H1 (cell line): ENCODE measurements around the gene CTSS. TPM values are rescaled to one million over a fixed set of nuclear protein-coding genes. Genes with fewer than 3 reads are reported as not detected.
"Not testable (repeated sequence)": the region's sequence is repeated elsewhere in the genome, so short reads cannot be mapped to it uniquely, and the experiment has no call there.

Experiments
- CTCF ChIA-PET: fragments of 300-600 bp; sonication (Branson Sonifier 250); formaldehyde crosslinking; loops from one replicate; lab custom pipeline; 2021; ENCODE audit not compliant: partially characterized antibody; lab: Charles Lee
- POLR2A ChIA-PET: fragments of 300-600 bp; sonication (Branson Sonifier 250); formaldehyde crosslinking; loops from one replicate; lab custom pipeline; 2021; ENCODE audit warnings: inconsistent platforms; ENCODE audit not compliant: partially characterized antibody; lab: Charles Lee
- DNase-seq, 2 experiments: peaks; one replicate each; pipeline versions ENCODE4 v3.0.0 to v3.0.0-alpha.2; 2010 to 2022; ENCODE audit warnings: low spot score in 2 of 2, low read depth in 1 of 2, mixed read lengths in 1 of 2
- FAIRE-seq: peaks from 2 replicates; lab custom pipeline; 2011; peaks lifted over from hg19 to GRCh38; lab: Jason Lieb, UNC
- H2AFZ ChIP-seq: 2 replicates; pipeline ENCODE4 v1.8.1; 2012; ENCODE audit warnings: low read length, inconsistent platforms
- H2AK5ac ChIP-seq: 2 replicates; pipeline ENCODE4 v1.6.1; 2013; ENCODE audit warnings: low read depth, low read length
- H2BK120ac ChIP-seq: replicated peaks from 2 replicates; pipeline ENCODE3; 2013; ENCODE audit warnings: low read depth, low read length, inconsistent platforms
- H2BK12ac ChIP-seq: 2 replicates; pipeline ENCODE4 v1.6.1; 2013; ENCODE audit warnings: low read depth, low read length
- H2BK15ac ChIP-seq: 2 replicates; pipeline ENCODE4 v1.6.1; 2013; ENCODE audit warnings: low read length
- H2BK20ac ChIP-seq: 2 replicates; pipeline ENCODE4 v1.6.1; 2013; ENCODE audit warnings: low read length
- H2BK5ac ChIP-seq: 2 replicates; pipeline ENCODE4 v1.6.1; 2013; ENCODE audit warnings: low read depth, low read length
- H3K14ac ChIP-seq: 2 replicates; pipeline ENCODE4 v1.6.1; 2013; ENCODE audit warnings: inconsistent platforms; ENCODE audit not compliant: insufficient read length
- H3K18ac ChIP-seq: 2 replicates; pipeline ENCODE4 v1.6.1; 2013; ENCODE audit warnings: low read length; ENCODE audit errors: extremely low read depth
- H3K23ac ChIP-seq: 2 replicates; pipeline ENCODE4 v1.6.1; 2013; ENCODE audit warnings: inconsistent platforms; ENCODE audit not compliant: insufficient read length
- H3K23me2 ChIP-seq: 2 replicates; pipeline ENCODE4 v1.6.1; 2013; ENCODE audit warnings: low read depth, low read length
- H3K27ac ChIP-seq: 2 replicates; pipeline ENCODE4 v1.6.1; 2011; ENCODE audit warnings: low read depth, low read length, inconsistent platforms
- H3K27me3 ChIP-seq, 4 experiments: replicated peaks in 1 of 4; 1 replicate in 1 of 4; 2 replicates in 3 of 4; pipeline versions ENCODE4 v1.6.1 to v1.8.1; 2011 to 2013; ENCODE audit warnings: low read length in 3 of 4, mild to moderate bottlenecking in 3 of 4, inconsistent platforms in 2 of 4, mixed read lengths in 2 of 4, moderate library complexity in 1 of 4; ENCODE audit not compliant: control insufficient read depth in 3 of 4, insufficient read depth in 3 of 4; ENCODE audit errors: extremely low read depth in 1 of 4
- H3K36me3 ChIP-seq, 4 experiments: 2 replicates each; pipeline versions ENCODE4 v1.6.1 to v1.8.1; 2011 to 2013; ENCODE audit warnings: mild to moderate bottlenecking in 4 of 4, low read length in 3 of 4, moderate library complexity in 2 of 4, control low read depth in 1 of 4, inconsistent platforms in 1 of 4; ENCODE audit not compliant: insufficient read depth in 4 of 4, control insufficient read depth in 2 of 4
- H3K4ac ChIP-seq: replicated peaks from 2 replicates; pipeline ENCODE3; 2013; ENCODE audit warnings: low read length, low read depth, mixed read lengths, inconsistent platforms; ENCODE audit not compliant: insufficient read length
- H3K4me1 ChIP-seq, 4 experiments: replicated peaks in 1 of 4; 1 replicate in 1 of 4; 2 replicates in 3 of 4; pipeline versions ENCODE4 v1.6.1 to v1.8.1; 2011 to 2013; ENCODE audit warnings: low read length in 3 of 4, inconsistent platforms in 2 of 4, mixed read lengths in 1 of 4; ENCODE audit not compliant: insufficient read depth in 4 of 4, control insufficient read depth in 3 of 4
- H3K4me2 ChIP-seq, 2 experiments: 2 replicates each; pipeline versions ENCODE4 v1.6.1 to v1.8.1; 2011 to 2013; ENCODE audit warnings: low read depth in 2 of 2, low read length in 2 of 2, control low read depth in 1 of 2, inconsistent platforms in 1 of 2, mild to moderate bottlenecking in 1 of 2; ENCODE audit not compliant: insufficient read depth in 1 of 2
- H3K4me3 ChIP-seq, 4 experiments: fragments of 200-600, 300-600 bp in 1 of 4; sonication (generic), shearing (Covaris generic), sonication (Bioruptor Twin) in 1 of 4; 2 replicates each; pipeline versions ENCODE4 v1.5.1 to v1.8.1; 2011 to 2016; ENCODE audit warnings: low read length in 4 of 4, low read depth in 3 of 4, control low read depth in 2 of 4, inconsistent platforms in 2 of 4, mild to moderate bottlenecking in 2 of 4, mixed read lengths in 1 of 4, moderate library complexity in 1 of 4; ENCODE audit not compliant: insufficient read depth in 2 of 4; ENCODE audit errors: extremely low read depth in 1 of 4
- H3K56ac ChIP-seq: replicated peaks from 2 replicates; pipeline ENCODE3; 2013; ENCODE audit warnings: low read depth, mild to moderate bottlenecking, mixed read lengths, low read length, inconsistent platforms; ENCODE audit not compliant: insufficient read length
- H3K79me1 ChIP-seq: 2 replicates; pipeline ENCODE4 v1.6.1; 2013; ENCODE audit warnings: low read depth, low read length, control low read depth
- H3K79me2 ChIP-seq, 2 experiments: 2 replicates each; pipeline versions ENCODE4 v1.6.1 to v1.8.1; 2012 to 2013; ENCODE audit warnings: low read length in 2 of 2, mild to moderate bottlenecking in 2 of 2, inconsistent platforms in 1 of 2; ENCODE audit not compliant: insufficient read depth in 2 of 2, control insufficient read depth in 1 of 2
- H3K9ac ChIP-seq, 4 experiments: replicated peaks in 1 of 4; 1 replicate in 1 of 4; 2 replicates in 3 of 4; pipeline versions ENCODE4 v1.6.1 to v1.8.1; 2011 to 2013; ENCODE audit warnings: low read depth in 3 of 4, low read length in 3 of 4, control low read depth in 2 of 4, mild to moderate bottlenecking in 2 of 4, moderate library complexity in 2 of 4, inconsistent platforms in 1 of 4; ENCODE audit errors: extremely low read depth in 1 of 4
- H3K9me3 ChIP-seq, 2 experiments: 2 replicates each; pipeline versions ENCODE4 v1.6.1 to v1.8.1; 2012 to 2013; ENCODE audit warnings: mild to moderate bottlenecking in 2 of 2, moderate library complexity in 2 of 2, control low read depth in 1 of 2, inconsistent platforms in 1 of 2, low read depth in 1 of 2, low read length in 1 of 2, mixed read lengths in 1 of 2; ENCODE audit not compliant: insufficient read depth in 2 of 2
- H4K20me1 ChIP-seq, 2 experiments: replicated peaks in 1 of 2; 2 replicates each; pipeline versions ENCODE3 to v1.8.1; 2011 to 2013; ENCODE audit warnings: inconsistent platforms in 2 of 2, low read length in 2 of 2, mild to moderate bottlenecking in 1 of 2; ENCODE audit not compliant: insufficient read depth in 2 of 2, control insufficient read depth in 1 of 2
- H4K5ac ChIP-seq: 2 replicates; pipeline ENCODE4 v1.6.1; 2013; ENCODE audit warnings: low read length, low read depth, mixed read lengths, inconsistent platforms; ENCODE audit not compliant: insufficient read length
- H4K8ac ChIP-seq: 2 replicates; pipeline ENCODE4 v1.8.0; 2013; ENCODE audit warnings: mild to moderate bottlenecking, moderate library complexity, low read length, inconsistent platforms; ENCODE audit not compliant: insufficient read depth; ENCODE audit errors: extremely low read depth
- H4K91ac ChIP-seq: replicated peaks from 2 replicates; pipeline ENCODE3; 2013; ENCODE audit warnings: low read length, mixed read lengths, inconsistent platforms; ENCODE audit not compliant: insufficient read length
- BACH1 ChIP-seq: IDR thresholded peaks from 2 replicates; pipeline ENCODE4 v1.6.1; 2012; ENCODE audit warnings: low read length, improper control_type of control experiment
- CBX8 ChIP-seq: fragments of 300-800, 300-1000 bp; sonication (generic); IDR thresholded peaks from 2 replicates; pipeline ENCODE4 v1.7.1; 2016; ENCODE audit warnings: low read depth, low read length, borderline replicate concordance
- HDAC2 ChIP-seq, 2 experiments: fragments of 300-600 bp in 1 of 2; sonication (generic) in 1 of 2; IDR thresholded peaks; 2 replicates each; pipeline ENCODE4 v1.6.1; 2011 to 2012; ENCODE audit warnings: low read depth in 2 of 2, low read length in 2 of 2, mild to moderate bottlenecking in 2 of 2, moderate library complexity in 2 of 2, borderline replicate concordance in 1 of 2, inconsistent platforms in 1 of 2
- JUN ChIP-seq: IDR thresholded peaks from 2 replicates; pipeline ENCODE4 v1.6.1; 2011; ENCODE audit warnings: low read depth, mild to moderate bottlenecking, improper control_type of control experiment, low read length
- RXRA ChIP-seq: IDR thresholded peaks from 2 replicates; pipeline ENCODE4 v1.6.1; 2011; ENCODE audit warnings: low read depth, mild to moderate bottlenecking, low read length, moderate library complexity; ENCODE audit not compliant: insufficient read depth
- SIX5 ChIP-seq: IDR thresholded peaks from 2 replicates; pipeline ENCODE4 v1.6.1; 2011; ENCODE audit warnings: mild to moderate bottlenecking, low read depth, low read length
- TEAD4 ChIP-seq: IDR thresholded peaks from 2 replicates; pipeline ENCODE4 v1.6.1; 2012; ENCODE audit warnings: low read depth, low read length, inconsistent platforms, mixed read lengths
- WGBS, 2 experiments: shearing (Covaris generic) in 1 of 2; methylation state at CpG; one replicate each; pipeline versions ENCODE4 v1.1.6 to v1.1.7; 2013 to 2015; ENCODE audit warnings: low lambda C conversion rate in 2 of 2, mixed read lengths in 2 of 2, inconsistent platforms in 1 of 2, low coverage in 1 of 2, missing lambda C conversion rate in 1 of 2; ENCODE audit not compliant: insufficient replicate concordance in 2 of 2, insufficient coverage in 1 of 2, insufficient read length in 1 of 2; ENCODE audit errors: extremely low coverage in 1 of 2, missing lambda C conversion rate in 1 of 2; 5-methylcytosine and 5-hydroxymethylcytosine counted together
- polyA plus RNA-seq, 7 experiments: library from polyadenylated mRNA; depleted of rRNA in 3 of 7; stranded (reverse) in 5 of 7; unstranded in 2 of 7; fragments of >200 nt in 5 of 7; fragments of 200-250 nt in 2 of 7; gene quantifications; 1 replicate in 5 of 7; 2 replicates in 1 of 7; 4 replicates in 1 of 7; pipeline versions ENCODE4 v1.2.1 to v1.2.3, GENCODE V29; 2011 to 2013; ENCODE audit warnings: missing spikeins in 2 of 7, mixed read lengths in 2 of 7
- total RNA-seq: library from RNA; stranded (reverse); fragmentation: NEBNext Ultra II Directional; extraction: Animal tissue kit (Norgen Biotek cat#: 25700); gene quantifications from 2 replicates; pipeline ENCODE4 v1.2.1, GENCODE V29; 2021

The CTSS gene
- total and polyA plus RNA-seq, 2 of the 8 experiments (the other 6 are each of a cell fraction or from before 2014, with no cell fraction given), result not detected

- TF ChIP-seq BACH1, result no peak
- no peak for TF ChIP-seq CBX8
- no peak for TF ChIP-seq TEAD4
- TF ChIP-seq SIX5, result no peak
- TF ChIP-seq HDAC2 (IDR thresholded peaks at IDR 0.05; ENCODE audit: borderline replicate concordance in 1 of 2, low read depth in 2 of 2, low read length in 2 of 2), result no peak
- TF ChIP-seq JUN, result no peak
- no peak for TF ChIP-seq RXRA
Measured at GRCh38 chr1:150718225-150718891, 47.2 kb downstream of the CTSS start (continued).

- WGBS, 2 experiments, result 77% methylated on average over 1 of the region's 1 CpG; no CpG with 5 or more reads in 1 of the 2 experiments
Measured at GRCh38 chr1:150709031-150709430, 56.5 kb downstream of the CTSS start.

More at GRCh38 chr1:150709031-150709430, 56.5 kb downstream of the CTSS start:
- H3K9me3 ChIP-seq, H3K4me2 ChIP-seq, H3K4me3 ChIP-seq, H4K8ac ChIP-seq, H3K4ac ChIP-seq, H3K9ac ChIP-seq, H3K14ac ChIP-seq, H2BK15ac ChIP-seq, H3K23ac ChIP-seq, H3K56ac ChIP-seq, H4K20me1 ChIP-seq, H2AFZ ChIP-seq, H2BK20ac ChIP-seq, FAIRE-seq, H3K18ac ChIP-seq, H3K79me2 ChIP-seq, H3K27me3 ChIP-seq, H3K23me2 ChIP-seq, H3K27ac ChIP-seq, H2BK120ac ChIP-seq, H4K5ac ChIP-seq, H3K4me1 ChIP-seq, H3K36me3 ChIP-seq, H3K79me1 ChIP-seq, H2BK5ac ChIP-seq, H2BK12ac ChIP-seq, H2AK5ac ChIP-seq, DNase-seq, H4K91ac ChIP-seq: not testable (repeated sequence)
- ChIA-PET POLR2A (interaction anchor here (0.7 kb wide), 1 partner anchor 139 kb away, joined by 3 read pairs; no protein-coding TSS in a partner anchor), CTCF (interaction anchor here (1.1 kb wide), 1 partner anchor 114 kb away, joined by 3 read pairs; no protein-coding TSS in a partner anchor)
